Stimulated activated CD8-positive, alpha-beta memory T cell treated with anti-CD3 and anti-CD28 coated beads, Interleukin-15, amount 100 ng/mL, for 48 hours (primary cell): ENCODE measurements around the gene CYP4F3.
A peak's percentile ranks its signal among the peaks of the same experiment; 100 is the strongest.
"Not testable (repeated sequence)": the region's sequence is repeated elsewhere in the genome, so short reads cannot be mapped to it uniquely, and the experiment has no call there.

Source experiments
- DNase-seq, 2 donors: peaks; one replicate each; pipeline ENCODE4 v3.0.0-alpha.2; 2020; ENCODE audit warnings: low read depth in 2 of 2

The CYP4F3 gene

DNA sequence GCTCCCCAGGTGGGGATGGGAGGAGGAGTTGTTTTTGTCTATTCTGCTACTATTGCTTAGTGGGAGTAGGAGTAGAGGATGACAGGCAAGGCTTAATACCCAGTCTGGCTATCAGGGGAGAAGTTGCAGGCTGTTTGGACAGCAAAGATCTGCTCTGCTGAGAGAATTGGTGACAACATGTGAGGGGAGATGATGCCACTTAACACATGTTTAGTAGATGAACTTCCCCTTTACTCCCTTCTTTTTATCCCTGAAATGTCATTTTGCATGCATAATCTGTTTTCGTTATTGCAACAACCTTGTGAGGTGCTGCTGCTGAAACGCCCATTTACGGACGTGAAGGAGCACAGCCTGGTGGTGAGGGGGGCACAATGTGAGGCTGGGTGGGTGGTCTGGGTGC is 29.2 kb downstream of the CYP4F3 start:
- DNase-seq = no peak

DNA sequence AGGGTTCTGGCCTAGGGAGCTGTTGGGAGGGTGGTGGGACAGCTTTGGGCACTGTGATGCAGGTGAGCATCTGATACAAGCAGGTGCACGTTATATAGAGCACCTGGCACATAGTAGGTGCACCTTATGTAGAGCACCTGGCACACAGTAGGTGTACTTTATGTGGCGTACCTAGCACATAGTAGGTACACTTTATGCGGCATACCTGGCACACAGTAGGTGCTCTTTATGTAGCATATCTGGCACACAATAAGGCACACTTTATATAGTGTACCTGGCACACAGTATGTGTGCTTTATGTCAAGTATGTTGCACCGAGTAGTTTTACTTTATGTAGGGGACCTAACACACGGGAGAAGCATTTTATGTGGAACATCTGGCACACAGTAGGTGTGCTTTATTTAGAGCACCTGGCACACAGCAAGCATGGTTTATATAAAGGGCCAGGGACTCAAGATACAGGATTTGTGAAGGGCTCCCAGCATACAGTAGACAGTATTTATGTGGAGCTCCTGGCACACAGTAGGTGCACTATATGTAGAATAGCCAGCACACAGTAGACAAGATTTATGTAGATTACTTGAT is 30.6 kb downstream of the CYP4F3 start:
- DNase-seq = no peak

DNA sequence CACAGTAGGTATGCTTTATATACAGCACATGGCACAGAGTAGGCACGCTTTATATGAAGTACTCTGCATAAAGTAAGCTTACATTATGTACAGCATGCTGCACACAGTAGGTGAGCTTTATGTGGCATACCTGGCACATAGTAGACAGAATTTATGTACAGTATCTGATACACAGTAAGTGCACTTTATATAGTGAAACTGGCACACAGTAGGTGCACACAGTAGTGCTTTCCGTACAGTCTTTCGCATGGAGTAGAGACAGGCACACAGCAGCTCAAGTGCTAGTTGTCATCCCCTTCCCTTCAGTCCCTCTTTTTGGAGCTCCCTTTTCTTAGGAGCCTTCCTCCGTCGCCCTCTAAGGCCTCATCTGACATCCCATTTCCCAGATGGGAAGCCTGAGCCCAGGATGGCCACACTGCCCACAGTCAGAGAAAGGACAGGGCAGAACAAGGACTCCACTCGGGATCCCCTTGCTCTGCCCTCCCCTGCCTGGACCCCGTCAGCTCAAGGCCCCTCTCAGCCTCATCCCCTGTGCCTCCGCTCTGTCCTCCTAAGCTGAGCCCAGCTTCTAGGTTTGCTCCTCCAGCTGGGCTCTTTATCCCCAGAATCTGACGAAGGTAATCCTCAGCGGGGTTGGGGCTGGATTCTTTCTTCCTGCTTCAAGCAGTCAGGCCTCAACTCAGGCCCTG is 31.3 kb downstream of the CYP4F3 start:
- DNase-seq = no peak

DNA sequence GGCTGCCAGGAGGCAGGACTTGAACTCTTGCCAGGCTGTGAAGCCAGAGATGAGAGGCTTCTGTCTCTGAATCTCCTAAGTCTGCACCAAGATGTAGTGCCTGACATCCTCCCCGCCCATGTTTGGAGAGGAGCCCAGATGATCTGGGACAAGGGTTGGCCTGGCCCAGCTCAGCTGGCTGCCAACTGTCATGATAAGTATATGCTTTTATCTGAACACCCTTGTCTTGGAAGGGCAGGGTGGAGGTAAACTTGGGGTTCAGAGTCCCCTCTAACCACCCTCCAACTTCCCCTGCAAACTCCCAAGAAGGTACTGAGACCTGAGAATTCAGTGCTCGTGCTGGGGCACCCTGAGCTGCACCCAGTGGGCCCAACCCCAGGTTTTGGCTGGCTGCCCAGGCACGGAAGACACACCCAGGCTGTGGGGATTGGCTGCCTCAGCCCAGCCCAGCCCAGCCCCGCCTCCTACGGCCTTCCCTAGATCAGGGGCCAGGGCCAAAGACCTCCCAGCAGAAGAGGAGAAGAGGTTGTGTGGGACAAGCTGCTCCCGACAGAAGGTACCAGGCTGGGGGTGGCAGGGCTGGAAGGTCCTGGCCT is 32.0 kb downstream of the CYP4F3 start, which contains the start of gene CYP4F12:
Gene CYP4F12 (plus strand): TSS at position 508 of the 596 bp plus-strand sequence. CDS start 443 bp downstream, outside the sequence.
- DNase-seq = peak in 1 of 2 donors; percentile 3

DNA sequence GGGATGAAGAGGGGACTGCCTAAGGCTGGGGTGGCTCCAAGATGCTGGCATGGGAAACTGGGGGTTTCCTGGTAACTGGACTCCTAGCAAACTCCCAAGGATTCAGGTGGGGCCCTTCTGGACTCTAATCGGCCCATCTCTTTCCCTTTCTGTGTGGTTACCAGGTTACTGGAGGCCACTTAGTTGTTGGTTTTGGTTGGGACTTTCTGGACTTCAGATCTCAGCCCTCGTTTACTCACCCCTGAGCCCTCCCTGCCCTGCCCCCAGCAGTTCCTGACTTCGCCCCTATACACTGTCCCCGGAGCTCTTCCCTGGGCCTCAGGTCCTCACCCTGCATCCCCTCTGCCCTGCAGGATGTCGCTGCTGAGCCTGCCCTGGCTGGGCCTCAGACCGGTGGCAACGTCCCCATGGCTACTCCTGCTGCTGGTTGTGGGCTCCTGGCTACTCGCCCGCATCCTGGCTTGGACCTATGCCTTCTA is 32.5 kb downstream of the CYP4F3 start:
- DNase-seq = no peak

DNA sequence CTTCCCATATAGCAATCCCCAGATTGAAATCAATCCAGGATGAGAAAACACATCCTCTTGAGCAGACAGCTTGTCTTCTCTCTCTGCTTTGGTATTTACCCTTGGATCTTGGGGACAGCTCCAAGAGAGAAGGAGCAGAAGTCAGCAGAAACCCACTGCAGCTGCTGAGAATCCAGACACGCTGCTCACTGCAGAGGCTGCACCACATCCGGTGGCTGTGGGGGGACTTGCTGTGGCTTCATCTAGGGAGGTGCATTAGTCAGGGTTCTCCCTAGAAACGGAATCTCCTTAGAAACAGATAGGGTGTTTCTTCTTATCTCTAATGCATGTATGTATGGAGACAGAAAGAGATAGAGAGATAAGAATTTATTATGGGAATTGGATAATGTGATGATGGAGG is 34.9 kb downstream of the CYP4F3 start:
- no peak for DNase-seq

DNA sequence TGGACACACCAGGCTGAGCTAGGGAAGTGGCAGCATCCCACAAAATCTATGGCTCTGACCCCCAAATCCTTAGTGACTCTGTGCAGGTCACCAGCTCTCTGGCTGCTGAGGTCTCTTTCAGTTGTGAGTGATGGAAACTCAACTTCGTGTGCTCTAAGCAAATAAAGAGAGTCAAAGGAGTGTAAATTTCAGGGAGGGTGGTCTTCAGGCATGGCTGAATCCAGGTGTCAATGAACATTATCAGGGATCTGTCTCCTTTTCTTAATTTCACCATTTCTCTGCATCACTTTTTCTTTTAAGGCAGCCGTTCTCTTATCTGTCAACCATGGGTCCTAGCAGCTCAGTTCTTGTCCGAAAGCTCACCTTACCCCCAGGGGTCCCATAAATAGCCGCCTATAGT is 38.4 kb downstream of the CYP4F3 start:
- DNase-seq = no peak

DNA sequence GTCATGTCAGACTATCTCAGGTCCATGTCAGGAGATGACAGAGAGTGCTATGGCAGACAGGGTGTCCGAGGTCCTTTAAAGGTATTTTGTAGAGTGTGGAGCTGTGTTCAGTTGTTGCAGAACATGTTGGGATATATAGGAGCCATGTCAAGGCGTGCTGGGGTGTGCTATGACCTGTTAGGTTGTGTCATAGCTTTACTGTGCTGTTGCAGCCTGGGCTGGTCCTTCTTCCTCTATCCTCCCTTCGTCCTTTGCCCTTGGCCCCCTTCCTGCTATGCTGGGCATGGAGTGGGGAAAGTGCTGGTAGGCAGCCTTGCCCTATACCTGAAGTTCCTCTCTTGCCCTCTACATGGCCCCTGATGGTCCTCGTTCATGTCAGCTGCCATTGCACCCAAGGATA is 39.2 kb downstream of the CYP4F3 start:
- DNase-seq = not testable (repeated sequence)

- DNase-seq = no peak
These were observed 40.0 kb downstream of the CYP4F3 start for GRCh38 chr19:15680478-15681322.

DNA sequence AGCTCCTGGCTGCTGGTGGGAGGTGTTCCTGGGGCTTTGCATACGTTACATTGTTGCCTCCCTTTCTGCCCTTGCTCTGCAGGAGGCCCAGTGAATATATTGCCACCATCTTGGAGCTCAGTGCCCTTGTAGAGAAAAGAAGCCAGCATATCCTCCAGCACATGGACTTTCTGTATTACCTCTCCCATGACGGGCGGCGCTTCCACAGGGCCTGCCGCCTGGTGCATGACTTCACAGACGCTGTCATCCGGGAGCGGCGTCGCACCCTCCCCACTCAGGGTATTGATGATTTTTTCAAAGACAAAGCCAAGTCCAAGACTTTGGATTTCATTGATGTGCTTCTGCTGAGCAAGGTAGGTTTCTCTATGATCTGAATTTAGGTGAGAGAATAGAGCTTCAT is 42.7 kb downstream of the CYP4F3 start:
- no peak for DNase-seq

- DNase-seq = no peak
These were observed 44.1 kb downstream of the CYP4F3 start for GRCh38 chr19:15684828-15685227.

DNA sequence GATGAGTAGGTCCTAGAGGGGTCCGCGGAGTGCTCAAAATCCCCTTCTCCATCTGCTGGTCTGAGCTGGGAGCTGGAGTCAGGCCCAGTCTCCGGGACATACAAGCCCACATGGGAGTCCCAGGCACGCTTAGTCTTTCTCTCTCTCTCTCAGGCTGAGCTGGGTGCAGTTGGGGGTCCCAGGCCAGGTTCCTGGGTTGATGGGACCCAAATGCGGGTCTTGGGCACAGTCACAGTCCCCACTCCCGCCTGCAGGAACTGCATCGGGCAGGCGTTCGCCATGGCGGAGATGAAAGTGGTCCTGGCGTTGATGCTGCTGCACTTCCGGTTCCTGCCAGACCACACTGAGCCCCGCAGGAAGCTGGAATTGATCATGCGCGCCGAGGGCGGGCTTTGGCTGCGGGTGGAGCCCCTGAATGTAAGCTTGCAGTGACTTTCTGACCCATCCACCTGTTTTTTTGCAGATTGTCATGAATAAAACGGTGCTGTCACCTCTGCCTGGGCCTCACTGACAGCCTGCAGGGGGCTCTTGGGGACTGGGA is 56.0 kb downstream of the CYP4F3 start:
- no peak for DNase-seq

GRCh38 chr19:15701757-15702533 is 61.2 kb downstream of the CYP4F3 start:
- no peak for DNase-seq

DNA sequence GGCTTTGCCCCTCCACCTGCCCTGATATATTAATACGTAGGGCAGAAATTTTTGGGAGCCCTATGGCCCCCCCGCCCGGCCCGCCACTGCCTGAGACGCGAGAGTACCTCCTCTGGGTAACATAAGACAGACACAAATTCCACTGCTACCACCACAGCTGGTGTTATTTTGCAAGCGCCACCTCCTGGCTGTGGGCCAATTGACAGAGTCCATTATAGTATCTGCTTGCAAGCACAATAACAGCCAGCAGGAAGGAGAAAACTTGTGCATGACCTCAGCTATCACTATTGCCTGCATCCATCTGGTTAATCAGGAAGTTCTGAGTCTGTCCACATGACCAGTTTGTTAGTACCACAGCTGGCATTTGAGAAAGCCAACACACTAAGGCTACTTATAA is 61.8 kb downstream of the CYP4F3 start:
- DNase-seq = no peak
